HG03175 (cell line): ENCODE data around the gene CTDNEP1.
"Not testable (repeated sequence)": the region's sequence is repeated elsewhere in the genome, so short reads cannot be mapped to it uniquely, and the experiment has no call there.

Experiments
- ATAC-seq: cut with Tn5 transposase; IDR thresholded peaks from one replicate; pipeline ENCODE4 v1.9.1; 2021; ENCODE audit warnings: mild to moderate bottlenecking, moderate library complexity; ENCODE audit not compliant: unreplicated experiment

The CTDNEP1 gene

GRCh38 chr17:7249214-7249613, 2.3 kb downstream of the CTDNEP1 start:
- ATAC-seq, result no peak

GRCh38 chr17:7248796-7249195, 2.7 kb downstream of the CTDNEP1 start:
- ATAC-seq, result no peak

GRCh38 chr17:7246779-7247178, 4.8 kb downstream of the CTDNEP1 start:
- no peak for ATAC-seq

- not testable (repeated sequence) for ATAC-seq
These were observed 7.7 kb downstream of the CTDNEP1 start for GRCh38 chr17:7243838-7244237.

- no peak for ATAC-seq
These were observed 8.1 kb downstream of the CTDNEP1 start for GRCh38 chr17:7243453-7243729.

GRCh38 chr17:7242717-7243452, 8.6 kb downstream of the CTDNEP1 start:
- peak; percentile 39 for ATAC-seq

- peak; percentile 31 for ATAC-seq
These were observed 9.5 kb downstream of the CTDNEP1 start, which contains the start of gene GABARAP for GRCh38 chr17:7241783-7242716. Gene GABARAP (minus strand): TSS chr17:7242449. CDS start chr17:7242330, 119 bp downstream.

- no peak for ATAC-seq
These were observed 10.3 kb downstream of the CTDNEP1 start for GRCh38 chr17:7241090-7241733.

- ATAC-seq, result no peak
These were observed 11.2 kb downstream of the CTDNEP1 start for GRCh38 chr17:7240375-7240774.

- ATAC-seq, result peak; percentile 56
These were observed 12.2 kb downstream of the CTDNEP1 start, which contains the start of gene PHF23 for GRCh38 chr17:7239091-7240027. Gene PHF23 (minus strand): TSS chr17:7239457. CDS start chr17:7239279, 178 bp downstream.

- no peak for ATAC-seq
These were observed 13.0 kb downstream of the CTDNEP1 start for GRCh38 chr17:7238420-7239090.

- no peak for ATAC-seq
These were observed 13.6 kb downstream of the CTDNEP1 start for GRCh38 chr17:7237761-7238419.

GRCh38 chr17:7237266-7237760, 14.2 kb downstream of the CTDNEP1 start:
- no peak for ATAC-seq

GRCh38 chr17:7236808-7237207, 14.7 kb downstream of the CTDNEP1 start:
- no peak for ATAC-seq

- ATAC-seq, result no peak
These were observed 15.6 kb downstream of the CTDNEP1 start for GRCh38 chr17:7235693-7236665.

- peak; percentile 68 for ATAC-seq
These were observed 17.2 kb downstream of the CTDNEP1 start, which contains the start of gene DVL2 for GRCh38 chr17:7234083-7234951. Gene DVL2 (minus strand): TSS chr17:7234517. CDS start chr17:7234262, 255 bp downstream.

- ATAC-seq, result no peak
These were observed 17.8 kb downstream of the CTDNEP1 start for GRCh38 chr17:7233701-7234082.
